NCI-H187 treated with DMSO at 0.1 percent for 48 hours (cell line): ENCODE measurements around the gene CD180.
A peak's percentile ranks its signal among the peaks of the same experiment; 100 is the strongest.

Experiments
- DNase-seq: peaks from one replicate; lab custom pipeline; 2025; lab: John Stamatoyannopoulos, UW

CD180 gene

GRCh38 chr5:67211926-67212325, 15.3 kb upstream of the CD180 start:
- DNase-seq, result no peak

DNA sequence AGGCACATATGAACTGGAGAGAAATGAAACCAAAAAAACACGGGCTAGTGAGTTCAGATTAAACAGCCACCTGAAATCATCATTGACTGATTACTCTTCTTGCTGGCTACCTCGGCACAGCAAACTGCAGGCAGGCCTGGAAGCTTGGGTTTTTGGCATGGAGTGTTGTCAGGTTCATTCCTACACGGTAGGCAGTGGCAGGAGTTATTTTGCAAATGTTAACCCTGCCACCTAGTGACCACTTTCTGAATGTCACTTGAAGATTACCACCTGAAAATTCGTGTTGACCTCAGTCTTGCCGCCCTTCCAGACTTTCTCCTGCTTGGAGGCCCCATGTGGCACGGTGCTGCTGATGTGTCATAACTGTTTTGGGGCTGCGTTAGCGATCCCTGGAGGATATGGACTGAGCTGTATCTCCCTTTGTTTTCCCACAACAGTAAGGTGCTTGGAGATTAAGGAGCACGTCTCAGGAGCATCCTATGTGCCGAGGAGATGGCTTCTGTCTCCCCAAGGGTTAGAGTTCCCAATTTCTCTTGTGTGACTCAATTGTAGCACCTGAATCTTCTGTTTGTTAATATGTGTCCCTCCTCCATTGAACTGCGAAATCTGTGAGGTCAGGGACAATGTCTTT, 12.7 kb upstream of the CD180 start:
- peak; percentile 54 for DNase-seq

- no peak for DNase-seq
These were observed 11.8 kb upstream of the CD180 start for GRCh38 chr5:67208403-67208802.

DNA sequence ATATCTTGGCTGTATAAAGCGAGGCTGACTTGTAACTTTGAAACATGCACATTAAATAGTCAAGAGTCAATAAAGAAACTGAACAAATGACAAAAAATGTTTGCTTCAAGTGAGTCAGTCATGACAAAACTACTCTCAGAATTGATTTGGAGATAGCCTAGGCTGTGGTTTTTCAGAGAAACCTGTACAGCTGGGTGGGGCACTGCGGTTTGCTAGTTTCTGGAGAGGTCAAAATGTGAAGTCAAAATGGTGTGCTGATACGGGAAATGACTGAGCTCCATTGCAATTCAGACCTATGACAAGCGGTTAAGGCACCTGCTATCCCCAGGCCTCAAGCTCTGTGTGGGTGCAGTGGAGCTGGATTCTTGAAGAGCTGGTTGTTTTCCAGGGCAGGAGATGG, 10.3 kb upstream of the CD180 start:
- no peak for DNase-seq

DNA sequence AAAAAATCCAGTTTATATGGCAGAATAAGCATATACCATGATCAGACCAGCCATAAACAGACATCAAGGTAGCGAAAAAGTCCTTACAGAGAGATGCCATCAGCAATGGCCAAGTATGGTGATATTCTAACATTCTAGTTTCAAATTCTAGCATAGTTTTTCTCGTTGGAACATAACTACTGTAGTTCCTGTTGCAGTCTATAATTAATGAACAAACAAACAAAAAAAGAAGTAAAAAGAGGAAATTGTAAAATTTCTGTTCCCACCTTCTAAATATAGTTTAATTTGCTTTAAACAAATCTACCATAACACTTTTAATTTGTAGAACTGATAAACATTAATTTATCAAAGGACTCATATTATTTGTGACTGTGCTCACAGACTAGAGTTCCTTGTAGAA, 9.9 kb upstream of the CD180 start:
- no peak for DNase-seq

- DNase-seq, result no peak
These were observed 9.4 kb upstream of the CD180 start for GRCh38 chr5:67205981-67206380.

- no peak for DNase-seq
These were observed 8.2 kb upstream of the CD180 start for GRCh38 chr5:67204821-67205220.

- peak; percentile 48 for DNase-seq
These were observed 7.1 kb upstream of the CD180 start for GRCh38 chr5:67203701-67204074.

- no peak for DNase-seq
These were observed 6.2 kb upstream of the CD180 start for GRCh38 chr5:67202828-67203227.

- no peak for DNase-seq
These were observed 5.4 kb upstream of the CD180 start for GRCh38 chr5:67201897-67202549.

DNA sequence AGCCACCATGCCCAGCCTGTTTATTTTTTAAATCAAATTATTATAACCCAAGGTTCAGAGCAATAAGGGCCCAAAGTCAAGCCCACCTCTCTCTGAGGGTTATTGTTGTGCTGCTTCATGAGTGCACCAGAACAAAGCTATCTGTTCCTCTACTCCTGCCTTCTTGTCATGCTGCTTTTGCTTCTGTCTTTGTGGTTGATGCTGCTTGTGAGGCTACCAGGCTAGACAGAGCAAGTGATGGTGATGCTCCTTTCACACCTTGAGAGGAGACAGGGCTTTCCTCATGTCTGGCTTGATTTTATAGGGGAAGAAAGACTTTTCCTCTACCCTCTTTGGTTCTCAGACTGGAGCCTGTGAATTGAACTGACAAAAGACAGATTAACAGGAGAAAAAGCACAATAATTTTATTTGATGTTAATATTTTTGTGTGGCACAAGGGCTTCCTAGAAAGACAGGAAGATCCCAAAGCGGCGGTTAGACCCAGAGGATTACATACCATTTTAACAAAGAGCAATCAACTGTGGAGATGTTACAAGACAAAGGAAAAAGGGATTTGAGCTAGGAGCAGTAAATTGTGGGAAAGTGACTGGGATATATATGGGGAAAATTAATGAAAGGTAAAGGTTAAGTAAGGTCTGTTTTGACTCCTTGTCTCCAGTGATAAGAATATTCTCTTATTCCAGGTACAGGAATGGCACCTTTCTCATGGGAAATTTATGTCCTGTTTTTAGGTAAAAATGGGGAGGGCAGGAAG, 4.4 kb upstream of the CD180 start:
- DNase-seq, result no peak

DNA sequence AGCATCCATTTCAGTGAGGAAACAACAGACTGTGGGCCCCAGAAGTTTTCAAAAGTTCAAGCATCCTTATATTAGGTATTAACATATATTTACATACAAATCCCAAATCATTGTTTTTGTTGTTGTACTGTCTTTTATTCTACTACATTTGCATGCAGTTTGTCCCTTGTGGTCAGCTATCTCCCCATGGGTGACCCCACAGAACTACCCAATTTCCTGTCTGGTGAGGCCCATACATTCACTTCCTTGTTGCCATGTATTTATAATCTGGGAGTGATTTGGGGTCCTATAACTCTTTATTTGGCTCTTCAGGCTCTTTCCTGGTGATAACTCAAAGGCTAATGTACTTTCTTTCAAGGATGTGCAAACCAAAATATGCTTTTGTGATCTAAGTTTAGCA, 3.3 kb upstream of the CD180 start:
- DNase-seq, result no peak

GRCh38 chr5:67198917-67199316, 2.3 kb upstream of the CD180 start:
- DNase-seq, result no peak

- DNase-seq, result no peak
These were observed 937 bp upstream of the CD180 start for GRCh38 chr5:67197536-67197935.

GRCh38 chr5:67195406-67196275, 958 bp downstream of the CD180 start:
- DNase-seq, result no peak

DNA sequence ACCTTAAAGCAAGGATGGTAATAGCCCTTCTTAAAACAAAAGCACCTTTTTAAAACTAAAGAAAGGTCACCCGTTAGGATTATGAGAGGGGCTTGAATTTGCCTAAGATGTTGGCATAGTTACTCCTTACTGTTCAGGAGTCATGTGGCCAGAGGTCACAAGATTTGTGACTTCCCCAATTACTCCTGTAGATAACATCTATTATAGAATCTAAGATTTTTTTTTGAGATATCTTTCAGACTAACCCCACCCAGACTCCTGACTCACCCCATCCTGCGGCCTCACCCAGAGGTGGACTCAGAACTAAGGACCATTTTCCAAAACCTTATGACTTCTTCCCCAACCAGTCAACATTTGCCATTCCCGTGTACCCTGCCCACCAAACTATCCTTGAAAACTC, 2.4 kb downstream of the CD180 start:
- no peak for DNase-seq

- DNase-seq, result no peak
These were observed 3.2 kb downstream of the CD180 start for GRCh38 chr5:67193439-67193807.

GRCh38 chr5:67192719-67193438, 3.7 kb downstream of the CD180 start:
- DNase-seq, result no peak

- DNase-seq, result no peak
These were observed 5.7 kb downstream of the CD180 start for GRCh38 chr5:67190861-67191260.

DNA sequence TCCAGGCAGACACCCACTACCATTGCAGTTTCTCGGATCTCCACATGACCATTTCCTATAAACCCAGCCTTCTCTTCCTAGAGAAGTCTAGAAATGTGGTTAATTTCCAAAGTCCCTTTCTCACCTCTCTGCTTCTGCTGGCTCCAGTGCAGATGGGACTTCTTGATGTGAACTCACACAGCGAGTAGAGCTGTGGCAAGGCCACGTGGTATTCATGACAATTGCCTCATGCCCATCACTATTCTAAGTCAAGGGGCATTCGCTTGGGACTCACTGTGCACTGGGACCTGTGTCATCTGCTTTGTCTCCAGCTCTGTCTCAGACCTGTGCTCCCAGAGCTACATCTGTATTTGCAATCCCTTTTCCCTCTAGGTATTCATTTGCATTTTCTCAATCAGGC, 6.2 kb downstream of the CD180 start:
- no peak for DNase-seq

DNA sequence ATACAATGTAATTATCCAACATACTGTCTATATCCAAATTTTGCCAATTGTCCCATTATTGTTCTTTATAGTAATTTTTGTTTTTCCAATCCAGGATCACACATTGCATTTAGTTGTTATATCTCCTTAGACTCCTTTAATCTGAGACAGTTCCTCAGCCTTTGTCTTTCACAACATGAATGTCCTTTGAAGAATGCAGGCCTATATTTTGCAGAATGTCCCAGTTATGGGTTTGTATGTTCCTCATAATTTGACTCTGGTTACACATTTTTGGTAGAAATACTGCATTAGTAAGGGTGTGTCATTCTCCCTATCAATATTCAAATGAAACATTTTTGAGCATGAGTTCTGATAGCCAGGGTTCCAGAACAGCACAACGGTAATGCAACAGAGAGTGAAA, 6.7 kb downstream of the CD180 start:
- no peak for DNase-seq

DNA sequence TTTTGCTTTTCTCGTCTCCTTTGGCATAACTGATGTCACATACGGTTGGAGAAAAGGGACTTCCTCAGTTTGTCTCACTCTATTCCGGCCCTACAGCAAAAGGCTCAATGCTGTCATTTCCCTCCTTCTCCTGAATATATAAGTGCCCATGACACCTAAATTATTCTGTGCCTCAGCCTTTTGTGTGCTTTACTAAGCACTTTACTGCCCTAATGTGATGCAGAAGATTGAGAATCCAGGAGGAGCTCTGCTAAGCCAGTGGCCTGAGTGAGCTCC, 7.6 kb downstream of the CD180 start:
- DNase-seq, result no peak
